Measurements from ENCODE around the gene DNAJC3. TPM values are rescaled to one million over a fixed set of nuclear protein-coding genes. Genes with fewer than 3 reads are reported as not detected.

Gene DNAJC3
- total RNA-seq, 1 experiment from 2014 or later = 21.2 TPM

DNA sequence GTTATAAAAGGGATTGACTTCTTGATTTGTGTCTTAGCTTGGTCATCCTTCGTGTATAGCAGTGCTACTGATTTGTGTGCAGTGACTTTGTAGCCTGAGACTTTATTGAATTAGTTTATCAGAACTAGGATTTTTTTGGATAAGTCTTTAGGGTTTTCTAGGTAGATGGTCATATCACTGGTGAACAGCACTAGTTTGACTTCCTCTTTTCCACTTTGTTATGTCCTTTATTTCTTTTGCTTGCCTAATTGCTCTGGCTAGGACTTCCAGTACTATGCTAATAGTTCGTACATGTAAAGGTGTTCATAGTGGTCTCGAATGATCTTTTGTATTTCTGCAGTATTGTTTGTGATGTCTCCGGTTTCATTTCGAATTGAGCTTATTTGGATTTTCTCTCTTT is 145.4 kb downstream of the DNAJC3 start:
- H3K27me3 ChIP-seq (ENCODE audit: insufficient read depth, low read length) = no peaks in the 10 kb centered on the region
- DNase-seq = no peak
- H3K27ac ChIP-seq (ENCODE audit: insufficient read length, low read depth, low read length) = no peak overlapping the region
- peaks cover 3 to 5% of the 10 kb centered on the region in 2 experiments; a peak in 3 of 5 replicates for H3K9me3 Mint-ChIP-seq
- no peaks in the 10 kb centered on the region for H3K9me3 ChIP-seq (ENCODE audit: control insufficient read depth, low read depth, low read length)
- no peak overlapping the region for H3T11ph ChIP-seq (ENCODE audit: low read length)
- no peak overlapping the region for H3K4me3 Mint-ChIP-seq
- H3K23me2 ChIP-seq (ENCODE audit: insufficient read length, low read depth, low read length, poor library complexity, severe bottlenecking) = no peaks in the 10 kb centered on the region
- no peak overlapping the region for H3K56ac ChIP-seq (ENCODE audit: insufficient read length, low read depth, low read length)
- no peak overlapping the region for H3K4me2 ChIP-seq (ENCODE audit: insufficient read depth, insufficient read length, low read length)
- H2BK5ac ChIP-seq (ENCODE audit: insufficient read length, low read length) = no peak overlapping the region
- no peak overlapping the region for H2BK15ac ChIP-seq (ENCODE audit: low read depth, low read length)
- peaks cover 7 to 14% (median 12%) of the 10 kb centered on the region in 3 experiments; a peak in 6 of 7 replicates for H3K36me3 Mint-ChIP-seq (ENCODE audit: insufficient read depth in 1 of 3, low read depth in 3 of 3)
- H4K8ac ChIP-seq (replicated peaks; ENCODE audit: insufficient read length, low read depth, low read length) = no peak overlapping the region
- H4K20me1 ChIP-seq (ENCODE audit: control insufficient read depth, insufficient read depth, insufficient read length) = no peaks in the 10 kb centered on the region
- no peak overlapping the region for H4K5ac ChIP-seq (ENCODE audit: insufficient read length, low read depth, low read length)
- no peak overlapping the region for H2AK5ac ChIP-seq (ENCODE audit: insufficient read length, low read length)
- H3K4me1 Mint-ChIP-seq = no peaks in the 10 kb centered on the region
- H3K79me2 ChIP-seq (ENCODE audit: insufficient read depth, low read length) = no peaks in the 10 kb centered on the region
- H3K27me3 Mint-ChIP-seq (ENCODE audit: low read depth) = no peaks in the 10 kb centered on the region
- H3K14ac ChIP-seq (ENCODE audit: insufficient read depth, low read length) = no peak overlapping the region
- H2BK20ac ChIP-seq (ENCODE audit: low read depth, low read length, poor library complexity, severe bottlenecking) = no peak overlapping the region
- H3K27ac Mint-ChIP-seq = no peak overlapping the region; a peak in 1 of 7 replicates
- H4K91ac ChIP-seq (ENCODE audit: insufficient read length, low read depth, low read length) = no peak overlapping the region
- H3K4me1 ChIP-seq (ENCODE audit: insufficient read depth, low read length) = no peaks in the 10 kb centered on the region
- H3K9ac ChIP-seq (ENCODE audit: extremely low read depth, insufficient read length, low read length) = no peak overlapping the region
- no peak overlapping the region for H3K4ac ChIP-seq (ENCODE audit: low read depth, low read length)
- WGBS (ENCODE audit: extremely low coverage, insufficient read length, low lambda C conversion rate) = no CpG with 5 or more reads among the region's 5 CpGs
- H3K79me1 ChIP-seq (ENCODE audit: insufficient read depth, low read depth, low read length, poor library complexity, severe bottlenecking) = no peaks in the 10 kb centered on the region
- TF ChIP-seq, protein P1, sequence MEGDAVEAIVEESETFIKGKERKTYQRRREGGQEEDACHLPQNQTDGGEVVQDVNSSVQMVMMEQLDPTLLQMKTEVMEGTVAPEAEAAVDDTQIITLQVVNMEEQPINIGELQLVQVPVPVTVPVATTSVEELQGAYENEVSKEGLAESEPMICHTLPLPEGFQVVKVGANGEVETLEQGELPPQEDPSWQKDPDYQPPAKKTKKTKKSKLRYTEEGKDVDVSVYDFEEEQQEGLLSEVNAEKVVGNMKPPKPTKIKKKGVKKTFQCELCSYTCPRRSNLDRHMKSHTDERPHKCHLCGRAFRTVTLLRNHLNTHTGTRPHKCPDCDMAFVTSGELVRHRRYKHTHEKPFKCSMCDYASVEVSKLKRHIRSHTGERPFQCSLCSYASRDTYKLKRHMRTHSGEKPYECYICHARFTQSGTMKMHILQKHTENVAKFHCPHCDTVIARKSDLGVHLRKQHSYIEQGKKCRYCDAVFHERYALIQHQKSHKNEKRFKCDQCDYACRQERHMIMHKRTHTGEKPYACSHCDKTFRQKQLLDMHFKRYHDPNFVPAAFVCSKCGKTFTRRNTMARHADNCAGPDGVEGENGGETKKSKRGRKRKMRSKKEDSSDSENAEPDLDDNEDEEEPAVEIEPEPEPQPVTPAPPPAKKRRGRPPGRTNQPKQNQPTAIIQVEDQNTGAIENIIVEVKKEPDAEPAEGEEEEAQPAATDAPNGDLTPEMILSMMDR (conservative IDR thresholded peaks at IDR 0.05) = no peak
- no peak overlapping the region for H2AFZ ChIP-seq (ENCODE audit: low read length)
- H2BK12ac ChIP-seq (ENCODE audit: insufficient read length, low read depth, low read length) = no peak overlapping the region
- H3K18ac ChIP-seq (ENCODE audit: insufficient read length, low read depth, low read length) = no peak overlapping the region
- H3K23ac ChIP-seq (ENCODE audit: insufficient read length, low read depth, low read length) = no peak overlapping the region
- H2BK120ac ChIP-seq (ENCODE audit: low read depth, low read length, poor library complexity, severe bottlenecking) = no peak overlapping the region

Measured in H9 (cell line).